Cardiac atrium fibroblast (primary cell): Measurements from ENCODE around the gene ELOA. TPM values are rescaled to one million over a fixed set of nuclear protein-coding genes. Genes with fewer than 3 reads are reported as not detected.

Experiments used
- total RNA-seq: library from RNA; depleted of rRNA; stranded (reverse); fragments of >200 nt; gene quantifications from 2 replicates; pipeline ENCODE4 v1.2.3, GENCODE V29; 2015

Gene ELOA, protein sequence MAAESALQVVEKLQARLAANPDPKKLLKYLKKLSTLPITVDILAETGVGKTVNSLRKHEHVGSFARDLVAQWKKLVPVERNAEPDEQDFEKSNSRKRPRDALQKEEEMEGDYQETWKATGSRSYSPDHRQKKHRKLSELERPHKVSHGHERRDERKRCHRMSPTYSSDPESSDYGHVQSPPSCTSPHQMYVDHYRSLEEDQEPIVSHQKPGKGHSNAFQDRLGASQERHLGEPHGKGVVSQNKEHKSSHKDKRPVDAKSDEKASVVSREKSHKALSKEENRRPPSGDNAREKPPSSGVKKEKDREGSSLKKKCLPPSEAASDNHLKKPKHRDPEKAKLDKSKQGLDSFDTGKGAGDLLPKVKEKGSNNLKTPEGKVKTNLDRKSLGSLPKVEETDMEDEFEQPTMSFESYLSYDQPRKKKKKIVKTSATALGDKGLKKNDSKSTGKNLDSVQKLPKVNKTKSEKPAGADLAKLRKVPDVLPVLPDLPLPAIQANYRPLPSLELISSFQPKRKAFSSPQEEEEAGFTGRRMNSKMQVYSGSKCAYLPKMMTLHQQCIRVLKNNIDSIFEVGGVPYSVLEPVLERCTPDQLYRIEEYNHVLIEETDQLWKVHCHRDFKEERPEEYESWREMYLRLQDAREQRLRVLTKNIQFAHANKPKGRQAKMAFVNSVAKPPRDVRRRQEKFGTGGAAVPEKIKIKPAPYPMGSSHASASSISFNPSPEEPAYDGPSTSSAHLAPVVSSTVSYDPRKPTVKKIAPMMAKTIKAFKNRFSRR
- 36.3 and 45.5 TPM in 2 replicates for total RNA-seq

DNA sequence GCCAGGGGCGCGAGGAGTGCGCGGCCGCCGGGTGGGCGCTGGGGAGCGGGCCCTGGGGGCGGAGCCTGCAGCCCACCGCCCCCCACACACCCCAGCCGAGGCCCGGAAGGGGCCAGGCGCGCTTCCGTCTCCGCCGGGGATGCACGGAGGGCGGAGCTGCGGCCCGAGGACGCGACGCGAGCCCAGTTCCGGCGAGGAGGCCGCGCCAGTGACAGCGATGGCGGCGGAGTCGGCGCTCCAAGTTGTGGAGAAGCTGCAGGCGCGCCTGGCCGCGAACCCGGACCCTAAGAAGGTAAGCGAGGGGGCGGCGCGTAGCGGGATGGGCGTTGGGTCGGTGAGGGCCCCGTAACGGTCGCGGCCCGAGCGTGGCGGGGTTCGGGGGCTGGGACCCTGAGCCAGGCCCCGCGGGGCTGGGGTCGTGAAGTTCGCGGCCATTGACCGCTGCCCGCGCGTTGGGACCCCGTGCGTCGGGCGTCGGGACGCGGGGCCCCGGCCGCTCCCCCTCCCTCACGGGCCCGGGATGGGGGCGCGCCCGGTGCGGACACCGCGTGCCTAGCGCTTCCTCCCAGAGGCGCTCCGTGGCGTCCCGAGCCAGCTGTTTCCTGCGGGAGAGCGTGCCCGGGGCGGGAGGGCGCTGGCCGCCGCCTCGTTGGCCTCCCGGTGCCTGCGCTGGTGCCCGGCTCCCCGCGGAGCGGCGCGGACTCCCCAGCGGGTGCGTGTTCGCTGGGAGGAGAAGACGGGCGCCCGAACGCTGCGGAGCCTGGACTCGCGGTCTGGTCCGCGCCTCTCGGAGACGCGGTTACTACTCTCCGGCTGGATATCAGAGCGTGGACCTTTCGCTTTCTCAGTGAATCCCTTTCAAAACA is at the start of gene ELOA:
Gene ELOA, plus strand, starts transcription at position 185 of the 866 bp plus-strand sequence. Its CDS starts 33 bp downstream, at position 218.

DNA sequence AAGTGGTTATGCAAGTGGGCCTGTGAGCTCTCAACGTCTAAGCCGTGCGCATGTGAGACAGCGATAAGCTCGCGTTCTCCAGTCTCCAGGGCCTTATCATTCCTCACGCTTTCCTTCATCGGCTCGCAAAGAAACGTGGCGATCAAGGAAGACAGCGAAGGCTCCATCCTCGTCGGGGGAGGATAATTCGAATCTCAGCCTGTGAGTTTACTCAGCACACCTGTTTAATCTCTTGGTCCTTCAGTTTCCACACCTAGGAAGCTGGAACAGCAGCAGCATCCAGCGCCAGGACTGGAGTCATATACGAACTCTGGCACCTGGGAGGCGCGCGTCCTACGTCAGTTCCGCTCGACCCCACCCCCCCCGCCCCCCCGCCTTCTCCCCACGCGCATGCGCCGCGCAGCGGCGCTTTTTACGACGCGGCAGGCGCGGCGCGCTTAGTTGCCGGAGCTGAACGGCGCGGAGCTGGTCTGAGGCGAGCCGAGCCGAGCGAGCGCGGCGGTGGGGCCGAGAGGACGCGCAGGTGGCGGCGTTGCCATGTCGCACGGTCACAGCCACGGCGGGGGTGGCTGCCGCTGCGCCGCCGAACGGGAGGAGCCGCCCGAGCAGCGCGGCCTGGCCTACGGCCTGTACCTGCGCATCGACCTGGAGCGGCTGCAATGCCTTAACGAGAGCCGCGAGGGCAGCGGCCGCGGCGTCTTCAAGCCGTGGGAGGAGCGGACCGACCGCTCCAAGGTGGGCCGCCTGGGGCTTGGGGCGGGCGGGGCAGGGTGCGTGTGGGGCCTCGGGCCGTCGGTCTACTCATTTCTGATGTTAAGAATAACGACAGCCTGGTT is 34.9 kb downstream of the ELOA start, which contains the start of gene PITHD1:
Gene PITHD1, plus strand, starts transcription at position 440 of the 836 bp plus-strand sequence. Its CDS starts 98 bp downstream, at position 538.

DNA sequence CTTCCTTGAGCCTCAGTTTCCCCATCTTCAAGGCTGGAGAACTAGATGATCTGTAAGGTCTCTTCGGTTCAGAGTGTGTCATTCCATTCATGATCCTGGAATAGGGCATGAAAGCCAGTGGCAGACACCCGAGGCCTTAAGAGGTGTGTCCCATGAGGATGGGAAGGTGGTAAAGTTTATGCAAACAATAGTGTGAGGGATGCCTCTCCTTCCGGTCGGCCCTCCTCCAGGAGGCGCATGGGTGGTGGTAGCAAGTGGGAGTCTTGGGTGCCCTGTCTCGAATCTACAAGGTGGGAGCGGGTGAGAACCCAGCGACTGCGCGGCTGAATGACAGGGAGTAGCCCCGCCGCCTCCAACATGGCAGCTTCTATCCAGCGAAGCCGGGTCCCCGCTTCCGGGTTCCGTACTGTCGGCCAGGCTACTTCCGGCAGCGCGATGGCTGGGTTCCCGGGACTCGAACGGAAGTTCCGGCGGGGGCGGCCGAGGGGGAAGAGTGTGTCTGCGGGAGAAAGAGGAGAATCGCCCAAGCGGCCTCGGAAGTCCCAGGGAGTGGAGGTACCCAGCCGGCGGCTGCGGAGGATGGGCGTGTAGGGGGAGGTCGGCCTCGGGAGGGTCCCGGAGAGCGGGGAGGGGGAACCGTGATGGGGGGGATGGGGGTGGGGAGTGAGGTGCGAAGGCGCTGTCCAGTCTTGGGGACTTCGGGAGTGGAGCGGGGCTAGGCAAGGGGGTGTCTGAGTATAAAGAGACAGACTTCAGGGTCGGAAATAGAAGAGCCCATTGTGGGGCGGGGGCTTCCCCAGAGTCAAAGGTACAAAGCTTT is 47.6 kb downstream of the ELOA start, which contains the start of gene LYPLA2:
Gene LYPLA2, plus strand, starts transcription at position 450 of the 820 bp plus-strand sequence. CDS start 1,538 bp downstream, outside the sequence.

DNA sequence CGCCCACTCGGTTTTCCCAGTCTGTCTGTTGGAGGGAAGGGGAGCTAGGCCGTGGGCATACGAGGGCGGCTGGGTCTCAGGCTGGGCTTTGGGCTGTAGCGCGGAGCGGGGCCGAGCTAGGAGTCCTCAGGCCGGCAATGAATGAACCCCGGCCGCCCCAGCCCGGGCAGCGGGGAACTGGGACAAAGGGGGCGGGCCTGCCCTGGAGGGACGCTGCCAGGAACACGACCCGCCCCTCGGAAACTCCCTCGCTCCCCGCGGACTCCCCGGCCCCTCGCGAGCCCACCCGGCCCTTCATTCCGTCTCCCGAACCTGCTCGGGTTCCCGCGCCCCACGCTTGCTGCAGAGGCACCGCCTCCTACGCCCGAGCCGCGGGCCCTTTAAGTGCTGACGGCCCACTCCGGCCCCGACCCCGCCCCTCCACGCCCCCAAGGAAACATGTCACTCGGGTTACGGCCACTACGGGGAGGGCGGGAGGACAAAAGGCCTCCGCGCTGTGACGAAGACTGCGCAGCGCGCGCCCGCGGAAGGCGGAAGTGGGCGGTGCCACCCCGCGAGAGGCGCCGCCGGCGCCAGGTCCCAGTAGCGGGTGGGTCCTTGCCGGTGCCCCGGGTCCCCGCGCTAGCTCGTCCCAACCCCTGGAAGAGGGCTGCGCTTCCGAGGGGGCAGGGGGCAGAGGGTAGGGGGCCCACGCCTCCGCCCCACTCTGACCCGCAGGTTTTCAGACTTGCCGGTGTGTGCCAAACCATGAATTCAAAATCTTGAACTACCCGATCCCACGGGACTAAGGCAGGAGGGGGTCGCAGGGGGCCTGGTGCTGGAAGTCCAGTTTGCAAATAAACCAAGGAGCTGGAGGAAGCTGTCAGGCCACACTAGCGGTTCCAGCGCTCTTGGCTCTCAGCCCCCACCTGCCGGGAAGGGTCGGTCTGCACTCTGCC is 57.4 kb downstream of the ELOA start, which contains the start of gene GALE:
Gene GALE, minus strand, starts transcription at position 355 of the 938 bp plus-strand sequence. CDS start 1,747 bp downstream, outside the sequence.

Other genes starting within 250 kb of the ELOA start
- under 0.01 and 0.81 TPM in 2 replicates for gene E2F2, start 212.2 kb upstream of the ELOA start, total RNA-seq
- 655 and 658 TPM in 2 replicates for gene ID3, start 184.0 kb upstream of the ELOA start, total RNA-seq
- gene RPL11, start 51.7 kb upstream of the ELOA start, total RNA-seq = 999 and 1,155 TPM in 2 replicates
- 21.7 and 29.3 TPM in 2 replicates for gene PITHD1, start 34.9 kb downstream of the ELOA start, total RNA-seq
- 63.7 and 66.6 TPM in 2 replicates for gene LYPLA2, start 47.7 kb downstream of the ELOA start, total RNA-seq
- 23.1 and 23.7 TPM in 2 replicates for gene GALE, start 57.3 kb downstream of the ELOA start, total RNA-seq
- 29.4 and 31.8 TPM in 2 replicates for gene HMGCL, start 82.0 kb downstream of the ELOA start, total RNA-seq
- 10.5 and 11.8 TPM in 2 replicates for gene FUCA1, start 124.8 kb downstream of the ELOA start, total RNA-seq
- not detected in 2 replicates for gene CNR2, start 169.9 kb downstream of the ELOA start, total RNA-seq
- gene PNRC2, start 216.4 kb downstream of the ELOA start, total RNA-seq = 56.1 and 74.7 TPM in 2 replicates
- 45.0 and 52.2 TPM in 2 replicates for gene SRSF10, start 236.9 kb downstream of the ELOA start, total RNA-seq